Measurements from ENCODE around the gene MDFIC. TPM values are rescaled to one million over a fixed set of nuclear protein-coding genes. Genes with fewer than 3 reads are reported as not detected.
"Not testable (repeated sequence)": the region's sequence is repeated elsewhere in the genome, so short reads cannot be mapped to it uniquely, and the experiment has no call there.

Gene MDFIC, protein sequence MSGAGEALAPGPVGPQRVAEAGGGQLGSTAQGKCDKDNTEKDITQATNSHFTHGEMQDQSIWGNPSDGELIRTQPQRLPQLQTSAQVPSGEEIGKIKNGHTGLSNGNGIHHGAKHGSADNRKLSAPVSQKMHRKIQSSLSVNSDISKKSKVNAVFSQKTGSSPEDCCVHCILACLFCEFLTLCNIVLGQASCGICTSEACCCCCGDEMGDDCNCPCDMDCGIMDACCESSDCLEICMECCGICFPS
- total RNA-seq (2014; rRNA removed; shearing (Covaris generic)) = 64.9 and 72.3 TPM in 2 replicates

DNA sequence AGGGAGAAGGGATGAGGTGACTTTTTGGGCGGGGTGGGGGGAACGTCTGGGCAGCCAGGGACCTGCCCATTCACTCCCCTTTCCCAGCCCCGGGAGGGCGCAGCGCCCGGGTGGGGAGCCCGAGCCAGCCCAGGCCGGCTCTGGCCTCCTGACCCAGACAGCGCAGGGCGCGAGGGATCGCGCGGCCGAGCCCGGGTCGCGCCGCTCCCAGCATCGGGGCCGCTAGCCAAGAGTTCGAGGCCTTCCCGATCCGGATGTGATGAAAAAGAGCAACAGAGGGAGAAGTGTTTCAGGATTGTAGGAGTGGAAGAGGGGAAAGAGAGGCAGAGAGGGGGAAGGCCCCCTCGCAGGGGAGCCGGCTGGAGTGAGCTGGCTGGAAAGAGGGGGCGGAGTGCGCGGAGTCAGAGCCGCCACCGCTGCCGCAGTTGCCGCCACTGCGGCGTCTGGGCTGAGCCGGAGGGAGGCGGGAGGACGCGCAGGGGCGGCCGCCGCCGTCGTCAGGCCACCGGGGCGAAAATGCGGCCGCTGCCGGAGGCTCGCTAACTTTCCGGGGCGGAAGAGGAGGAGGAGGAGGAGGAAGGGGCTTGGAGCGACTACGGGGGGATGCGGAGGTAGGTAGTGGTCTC, at the start of gene MDFIC:
TSS of gene MDFIC (plus strand) at position 69 of the 626 bp plus-strand sequence. CDS start 940 bp downstream, outside the sequence.
- Histone ChIP-seq H3K27ac (peak within 1 kb of the TSS; percentile 92), H3K27me3 (no peaks in the 10 kb centered on the region), H3K36me3 (peaks cover 17% of the 10 kb centered on the region), H3K4me1 (peaks cover 4% of the 10 kb centered on the region), H3K4me3 (peak within 1 kb of the TSS; percentile 88), H3K9me3 (replicated peaks) (no peaks in the 10 kb centered on the region)
- peak; percentile 68 to 77 for DNase-seq

DNA sequence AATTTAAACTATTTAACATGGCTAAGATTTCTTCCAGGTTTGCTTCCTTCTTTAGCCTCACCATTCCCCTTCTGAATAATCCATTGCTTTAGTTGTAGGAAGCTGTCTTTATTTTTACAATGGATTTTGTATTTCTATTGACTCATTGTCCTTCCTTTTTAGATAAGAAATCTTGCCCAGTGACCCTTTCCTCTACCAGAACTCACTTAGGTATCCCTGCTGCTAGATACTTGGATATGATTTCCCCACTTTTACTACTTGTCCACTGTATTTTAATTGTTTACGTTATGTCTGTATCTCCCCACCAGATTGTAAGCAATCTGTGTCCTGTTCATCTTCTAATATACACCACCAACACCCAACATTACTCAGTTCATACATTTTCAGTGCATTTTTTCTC, 47.7 kb upstream of the MDFIC start:
- no peak overlapping the region for H3K4me3 ChIP-seq
- H3K4me1 ChIP-seq = no peaks in the 10 kb centered on the region
- H3K9me3 ChIP-seq (replicated peaks) = no peaks in the 10 kb centered on the region; the same call in 1 of the 2 replicates
- no peak for DNase-seq
- H3K27ac ChIP-seq = no peak overlapping the region
- no peaks in the 10 kb centered on the region for H3K36me3 ChIP-seq
- no peaks in the 10 kb centered on the region for H3K27me3 ChIP-seq

DNA sequence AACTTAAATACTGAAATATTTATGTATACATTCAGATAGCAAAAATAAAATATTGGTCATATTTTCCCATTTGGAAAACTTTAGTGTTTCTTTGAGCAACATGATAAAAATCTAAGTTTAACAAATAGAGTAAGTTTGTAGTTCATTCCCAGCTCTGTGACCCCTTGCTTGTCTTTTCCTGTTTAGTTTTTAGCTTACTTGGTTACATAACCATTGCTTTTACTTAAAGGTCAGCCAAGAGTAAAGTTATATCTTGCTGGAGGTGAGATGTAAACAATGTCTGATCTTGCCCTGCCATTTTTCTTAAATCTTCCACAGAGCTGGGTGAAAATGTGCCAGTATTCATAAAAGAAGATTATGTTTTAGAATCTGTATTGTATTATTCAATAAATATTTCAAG, 46.7 kb upstream of the MDFIC start:
- no peak for DNase-seq
- H3K4me1 ChIP-seq = no peaks in the 10 kb centered on the region
- no peak overlapping the region for H3K27ac ChIP-seq
- H3K4me3 ChIP-seq = no peak overlapping the region
- no peaks in the 10 kb centered on the region for H3K27me3 ChIP-seq
- H3K36me3 ChIP-seq = no peaks in the 10 kb centered on the region
- peaks cover 1% of the 10 kb centered on the region; the same call in 1 of the 2 replicates for H3K9me3 ChIP-seq (replicated peaks)

DNA sequence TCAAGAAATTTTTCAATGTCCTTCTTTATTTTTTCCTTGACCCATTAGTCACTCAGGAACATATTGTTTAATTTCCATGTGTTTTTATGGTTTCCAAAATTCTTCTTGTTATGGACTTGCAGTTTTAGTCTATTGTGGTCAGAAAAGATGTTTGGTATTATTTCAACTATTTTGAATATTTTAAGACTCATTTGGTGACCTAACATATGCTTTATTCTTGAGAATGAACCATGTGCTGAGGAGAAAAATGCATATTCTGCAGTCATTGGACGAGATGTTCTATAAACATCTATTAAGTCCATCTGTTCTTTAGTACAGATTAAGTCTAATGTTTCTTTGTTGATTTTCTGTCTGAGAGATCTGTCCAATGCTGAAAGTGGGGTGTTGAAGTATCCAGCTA, 42.3 kb upstream of the MDFIC start:
- Histone ChIP-seq H3K27me3 (no peaks in the 10 kb centered on the region), H3K4me1 (no peaks in the 10 kb centered on the region), H3K27ac (no peak overlapping the region), H3K36me3 (no peaks in the 10 kb centered on the region), H3K9me3 (replicated peaks) (peaks cover 9% of the 10 kb centered on the region; the same call in 1 of the 2 replicates), H3K4me3 (no peak overlapping the region)
- DNase-seq = no peak

DNA sequence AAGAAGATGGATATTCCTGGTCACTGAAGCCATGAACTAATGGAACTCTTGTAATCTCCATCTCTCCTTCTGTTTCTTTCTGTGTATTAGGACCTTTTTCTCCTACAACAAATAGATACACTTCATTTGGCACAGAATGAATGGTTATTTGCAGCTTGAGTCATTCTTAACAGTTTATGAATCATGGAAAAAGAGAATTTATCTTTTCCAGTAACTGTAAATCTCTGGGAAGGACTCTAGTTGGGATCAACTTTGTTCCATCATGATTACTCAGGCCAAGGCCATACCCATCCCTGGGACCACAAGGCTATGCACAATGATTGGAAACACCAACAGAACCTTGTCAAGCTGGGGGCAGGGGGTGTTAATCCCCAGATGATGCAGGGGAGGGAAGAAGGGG, 36.1 kb upstream of the MDFIC start:
- Histone ChIP-seq H3K27me3 (no peaks in the 10 kb centered on the region), H3K4me1 (peaks cover 5% of the 10 kb centered on the region; the same call in 1 of the 2 replicates), H3K4me3 (no peak overlapping the region), H3K36me3 (no peaks in the 10 kb centered on the region), H3K27ac (no peak overlapping the region), H3K9me3 (replicated peaks) (0 out of 2 replicates have a peak, but pooled peaks cover 1% of the 10 kb centered on the region)
- no peak for DNase-seq

DNA sequence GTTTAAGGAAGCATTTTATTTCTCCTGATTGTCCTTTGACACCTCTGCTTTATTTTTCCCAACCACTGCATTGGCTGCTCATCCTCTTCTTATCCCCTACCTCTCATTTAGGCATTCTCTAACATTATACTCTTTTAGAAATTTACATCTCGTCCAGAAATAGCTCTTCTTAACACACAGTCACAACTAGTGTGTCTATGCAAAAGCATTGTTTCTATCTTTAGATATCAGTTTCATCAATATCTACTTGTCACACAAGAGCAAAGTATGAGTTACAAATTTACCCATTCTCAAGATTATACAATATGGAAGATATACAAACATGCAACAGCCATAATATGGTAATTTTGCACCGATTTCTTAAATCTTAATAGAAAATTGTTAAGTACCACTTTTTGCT, 35.7 kb upstream of the MDFIC start:
- Histone ChIP-seq H3K27me3 (no peaks in the 10 kb centered on the region), H3K36me3 (no peaks in the 10 kb centered on the region), H3K4me1 (peaks cover 5% of the 10 kb centered on the region; the same call in 1 of the 2 replicates), H3K4me3 (no peak overlapping the region), H3K27ac (no peak overlapping the region), H3K9me3 (replicated peaks) (no peaks in the 10 kb centered on the region)
- DNase-seq = no peak

DNA sequence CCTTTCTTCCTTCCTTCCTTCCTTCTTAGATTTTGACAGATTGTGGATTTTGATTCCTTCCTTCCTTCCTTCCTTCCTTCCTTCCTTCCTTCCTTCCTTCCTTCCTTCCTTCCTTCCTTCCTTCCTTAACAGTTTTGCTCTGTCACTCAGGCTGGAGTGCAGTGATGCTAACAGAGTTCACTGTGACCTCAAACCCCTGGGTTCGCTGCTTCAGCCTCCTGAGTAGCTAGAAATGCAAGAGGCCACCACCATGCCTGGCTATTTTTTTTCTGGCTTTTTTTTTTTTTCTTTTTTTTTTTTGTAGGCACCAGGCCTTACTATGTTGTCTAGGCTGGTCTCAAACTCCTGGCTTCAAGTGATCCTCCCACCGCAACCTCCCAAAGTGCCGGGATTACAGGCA, 32.8 kb upstream of the MDFIC start:
- H3K27ac ChIP-seq; H3K9me3 ChIP-seq (replicated peaks); H3K4me3 ChIP-seq; H3K36me3 ChIP-seq; DNase-seq; H3K4me1 ChIP-seq; H3K27me3 ChIP-seq: not testable (repeated sequence)

DNA sequence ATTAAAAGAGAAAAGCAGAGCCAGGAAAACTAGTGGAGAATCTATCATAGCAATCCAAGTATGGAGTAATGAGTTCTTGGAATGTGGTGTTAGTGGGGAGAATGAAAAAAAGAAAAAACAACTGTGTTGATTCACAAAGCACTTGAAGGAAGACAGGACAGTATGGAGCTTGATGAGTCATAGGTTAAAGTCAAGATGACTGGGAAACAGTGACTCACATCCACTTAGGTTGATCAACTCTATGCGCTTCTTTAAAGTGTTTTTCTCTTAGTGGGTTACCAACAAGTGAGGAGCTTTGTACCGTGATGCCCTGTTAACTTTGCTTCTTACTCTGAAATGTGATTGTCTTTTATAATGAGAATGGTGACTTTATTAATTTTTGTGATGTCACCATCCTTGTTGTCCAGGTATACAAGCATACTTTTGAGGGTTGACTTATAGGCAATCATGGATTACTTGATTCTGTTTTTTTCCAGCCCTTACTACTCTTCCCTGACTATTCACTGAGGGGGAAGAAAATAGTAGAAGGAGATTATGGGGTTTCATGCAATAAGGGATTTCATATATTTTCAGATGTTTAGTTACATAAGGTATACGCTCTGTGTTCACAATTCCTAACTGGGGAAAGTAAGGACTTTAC, 32.1 kb upstream of the MDFIC start:
- H3K4me3 ChIP-seq = no peak overlapping the region
- peak in 1 of 2 experiments; percentile 28 for DNase-seq
- no peaks in the 10 kb centered on the region for H3K9me3 ChIP-seq (replicated peaks)
- H3K36me3 ChIP-seq = no peaks in the 10 kb centered on the region
- H3K27ac ChIP-seq = no peak overlapping the region
- no peaks in the 10 kb centered on the region for H3K27me3 ChIP-seq
- peaks cover 5% of the 10 kb centered on the region; the same call in 1 of the 2 replicates for H3K4me1 ChIP-seq

DNA sequence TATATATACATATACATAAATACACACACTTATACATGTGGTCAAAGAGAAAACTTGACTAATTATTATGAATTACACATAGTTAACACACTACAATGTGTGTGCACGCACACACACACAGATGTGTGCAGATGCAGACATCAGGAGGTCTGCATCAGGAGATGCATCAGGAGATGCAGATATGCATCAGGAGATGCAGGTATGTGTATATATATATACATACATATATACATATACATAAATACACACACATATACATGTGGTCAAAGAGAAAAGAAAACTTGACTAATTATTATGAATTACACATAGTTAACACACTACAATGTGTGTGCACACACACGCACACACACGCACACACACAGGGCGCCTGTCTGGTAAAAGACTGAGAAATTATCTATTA, 31.3 kb upstream of the MDFIC start:
- H3K4me1 ChIP-seq = peaks cover 5% of the 10 kb centered on the region; the same call in 1 of the 2 replicates
- no peak for DNase-seq
- H3K4me3 ChIP-seq = no peak overlapping the region
- no peaks in the 10 kb centered on the region for H3K36me3 ChIP-seq
- H3K27me3 ChIP-seq = no peaks in the 10 kb centered on the region
- H3K27ac ChIP-seq = no peak overlapping the region
- H3K9me3 ChIP-seq (replicated peaks) = no peaks in the 10 kb centered on the region

DNA sequence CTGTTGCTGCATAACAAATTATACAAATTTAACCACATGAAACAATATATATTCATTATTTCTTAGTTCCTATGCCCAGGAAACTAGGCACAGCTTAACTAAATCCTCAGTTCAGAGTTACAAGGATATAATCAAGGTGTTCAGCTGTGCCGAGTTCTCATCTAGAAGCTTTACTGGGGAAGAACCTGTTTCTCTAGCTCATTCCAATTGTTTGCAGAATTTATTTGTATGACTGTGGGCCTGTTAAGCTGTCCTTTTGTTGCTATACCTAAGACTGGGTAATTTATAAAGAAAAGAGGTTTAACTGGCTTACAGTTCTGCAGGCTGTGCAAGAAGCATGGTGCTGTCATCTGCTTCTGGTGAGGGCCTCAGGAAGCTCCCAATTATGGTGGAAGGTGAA, 21.8 kb upstream of the MDFIC start:
- DNase-seq = no peak
- no peak overlapping the region for H3K27ac ChIP-seq
- H3K4me3 ChIP-seq = no peak overlapping the region
- H3K36me3 ChIP-seq = no peaks in the 10 kb centered on the region
- H3K4me1 ChIP-seq = 0 out of 2 replicates have a peak, but pooled peaks cover 2% of the 10 kb centered on the region
- H3K9me3 ChIP-seq (replicated peaks) = no peaks in the 10 kb centered on the region
- no peaks in the 10 kb centered on the region for H3K27me3 ChIP-seq

DNA sequence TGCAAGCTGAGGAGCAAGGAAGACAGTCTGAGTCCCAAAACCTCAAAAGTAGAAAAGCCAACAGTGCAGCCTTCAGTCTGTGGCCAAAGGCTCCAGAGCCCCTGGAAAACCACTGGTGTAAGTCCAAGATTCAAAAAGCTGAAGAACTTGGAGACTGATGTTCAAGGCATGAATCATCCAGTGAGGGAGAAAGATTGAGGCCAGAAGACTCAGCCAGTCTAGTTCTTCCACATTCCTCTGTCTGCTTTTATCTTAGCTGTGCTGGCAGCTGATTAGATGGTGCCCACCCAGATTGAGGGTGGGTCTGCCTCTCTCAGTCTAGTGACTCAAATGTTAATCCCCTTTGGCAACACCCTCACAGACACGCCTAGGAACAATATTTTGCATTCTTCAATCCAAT, 20.1 kb upstream of the MDFIC start:
- Histone ChIP-seq H3K4me3 (no peak overlapping the region), H3K9me3 (replicated peaks) (no peaks in the 10 kb centered on the region), H3K27me3 (no peaks in the 10 kb centered on the region), H3K4me1 (0 out of 2 replicates have a peak, but pooled peaks cover 2% of the 10 kb centered on the region), H3K27ac (no peak overlapping the region), H3K36me3 (no peaks in the 10 kb centered on the region)
- DNase-seq = no peak

DNA sequence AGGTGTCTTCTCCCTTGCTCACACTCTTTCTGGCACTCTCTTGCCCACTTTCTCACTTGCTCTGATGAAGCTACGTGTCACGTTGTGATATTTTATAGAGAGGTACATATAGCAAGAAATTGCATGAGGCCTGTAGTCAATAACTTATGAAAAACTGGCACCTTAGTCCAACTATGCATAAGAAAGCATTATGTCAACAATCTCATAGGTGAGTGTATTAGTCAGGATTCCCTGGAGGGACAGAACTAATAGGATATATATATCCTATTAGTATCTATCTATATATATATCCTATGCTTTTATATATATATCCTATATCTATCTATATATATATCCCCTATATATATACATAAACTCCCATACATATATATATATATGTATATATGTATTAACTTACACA, 18.8 kb upstream of the MDFIC start:
- no peaks in the 10 kb centered on the region for H3K27me3 ChIP-seq
- H3K27ac ChIP-seq = no peak overlapping the region
- H3K9me3 ChIP-seq (replicated peaks) = no peaks in the 10 kb centered on the region
- H3K4me3 ChIP-seq = no peak overlapping the region
- 0 out of 2 replicates have a peak, but pooled peaks cover 2% of the 10 kb centered on the region for H3K4me1 ChIP-seq
- DNase-seq = no peak
- H3K36me3 ChIP-seq = no peaks in the 10 kb centered on the region

DNA sequence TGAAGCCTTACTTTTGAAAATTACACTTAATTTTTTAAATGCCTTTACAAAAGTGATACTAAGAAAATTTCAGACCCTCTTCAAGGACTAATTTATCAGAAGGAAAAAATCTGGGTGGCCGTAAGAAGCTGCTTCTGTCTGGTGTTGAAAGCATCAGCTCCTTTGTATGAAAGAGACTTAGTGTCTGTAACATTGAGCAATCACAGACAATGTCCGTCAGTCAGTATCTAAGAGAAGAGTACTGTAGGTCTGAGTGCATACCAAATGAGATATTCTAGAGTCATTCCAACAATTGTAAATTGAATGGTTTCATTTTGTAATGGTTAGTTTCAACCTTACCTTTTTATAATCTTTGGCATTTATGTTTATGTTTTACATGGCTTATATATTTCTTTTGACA, 11.1 kb upstream of the MDFIC start:
- no peaks in the 10 kb centered on the region for H3K27me3 ChIP-seq
- DNase-seq = no peak
- H3K27ac ChIP-seq = no peak overlapping the region
- no peak overlapping the region for H3K4me3 ChIP-seq
- H3K9me3 ChIP-seq (replicated peaks) = no peaks in the 10 kb centered on the region
- no peaks in the 10 kb centered on the region for H3K36me3 ChIP-seq
- H3K4me1 ChIP-seq = no peaks in the 10 kb centered on the region

DNA sequence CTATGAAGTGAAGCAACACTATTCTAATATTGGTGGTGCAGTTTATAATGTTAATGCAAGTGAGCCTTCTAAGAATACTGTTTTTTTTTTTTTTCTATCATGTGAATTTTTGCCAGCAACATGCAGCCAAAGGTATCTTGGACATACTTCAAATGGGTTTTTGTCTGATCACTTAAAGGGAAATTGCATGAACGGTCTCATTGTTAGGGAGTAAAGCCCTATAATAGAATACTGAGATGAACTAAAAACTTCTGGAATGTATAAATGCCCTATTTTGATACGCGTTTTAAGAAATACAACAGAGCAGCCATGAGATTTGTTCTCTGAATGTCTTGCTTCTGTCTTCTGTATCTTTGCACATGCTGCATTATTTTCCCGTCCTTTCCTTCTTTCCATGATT, 10.5 kb upstream of the MDFIC start:
- DNase-seq = no peak
- Histone ChIP-seq H3K36me3 (no peaks in the 10 kb centered on the region), H3K4me3 (no peak overlapping the region), H3K4me1 (no peaks in the 10 kb centered on the region), H3K27me3 (no peaks in the 10 kb centered on the region), H3K27ac (no peak overlapping the region), H3K9me3 (replicated peaks) (no peaks in the 10 kb centered on the region)

DNA sequence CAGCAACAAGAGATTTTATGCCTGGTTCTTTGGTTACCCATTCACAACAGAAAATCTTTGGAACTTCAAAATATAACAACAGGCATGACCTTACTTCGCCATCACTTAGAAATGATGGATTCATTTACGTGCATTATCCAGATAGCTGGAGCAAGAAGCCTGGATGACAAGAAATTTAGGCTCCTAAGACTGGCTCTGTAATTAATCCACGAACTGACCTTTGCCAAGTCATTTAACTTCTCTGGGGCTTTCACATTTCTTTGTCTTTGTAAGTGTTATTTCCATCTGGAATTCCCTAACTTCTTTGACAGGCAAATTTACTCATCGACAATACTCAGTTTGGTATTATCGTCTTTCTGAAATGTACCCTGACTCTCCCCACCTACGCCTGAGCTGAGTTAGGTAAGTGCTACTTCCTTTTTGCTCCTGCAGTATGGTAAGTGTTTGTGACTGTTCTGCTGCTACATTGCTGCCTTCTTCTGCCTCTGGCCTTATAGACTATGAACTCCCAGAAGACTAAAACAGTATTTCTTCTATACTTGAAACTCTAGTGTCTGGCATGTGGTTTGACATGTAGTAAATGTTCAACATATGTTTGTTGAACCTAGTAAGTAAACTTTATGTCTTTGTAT, 5.5 kb upstream of the MDFIC start:
- no peak overlapping the region for H3K4me3 ChIP-seq
- no peaks in the 10 kb centered on the region for H3K4me1 ChIP-seq
- DNase-seq = no peak
- no peak overlapping the region for H3K27ac ChIP-seq
- H3K9me3 ChIP-seq (replicated peaks) = no peaks in the 10 kb centered on the region
- no peaks in the 10 kb centered on the region for H3K36me3 ChIP-seq
- H3K27me3 ChIP-seq = no peaks in the 10 kb centered on the region
